ENCODE measurements around the gene ZACN.

DNA sequence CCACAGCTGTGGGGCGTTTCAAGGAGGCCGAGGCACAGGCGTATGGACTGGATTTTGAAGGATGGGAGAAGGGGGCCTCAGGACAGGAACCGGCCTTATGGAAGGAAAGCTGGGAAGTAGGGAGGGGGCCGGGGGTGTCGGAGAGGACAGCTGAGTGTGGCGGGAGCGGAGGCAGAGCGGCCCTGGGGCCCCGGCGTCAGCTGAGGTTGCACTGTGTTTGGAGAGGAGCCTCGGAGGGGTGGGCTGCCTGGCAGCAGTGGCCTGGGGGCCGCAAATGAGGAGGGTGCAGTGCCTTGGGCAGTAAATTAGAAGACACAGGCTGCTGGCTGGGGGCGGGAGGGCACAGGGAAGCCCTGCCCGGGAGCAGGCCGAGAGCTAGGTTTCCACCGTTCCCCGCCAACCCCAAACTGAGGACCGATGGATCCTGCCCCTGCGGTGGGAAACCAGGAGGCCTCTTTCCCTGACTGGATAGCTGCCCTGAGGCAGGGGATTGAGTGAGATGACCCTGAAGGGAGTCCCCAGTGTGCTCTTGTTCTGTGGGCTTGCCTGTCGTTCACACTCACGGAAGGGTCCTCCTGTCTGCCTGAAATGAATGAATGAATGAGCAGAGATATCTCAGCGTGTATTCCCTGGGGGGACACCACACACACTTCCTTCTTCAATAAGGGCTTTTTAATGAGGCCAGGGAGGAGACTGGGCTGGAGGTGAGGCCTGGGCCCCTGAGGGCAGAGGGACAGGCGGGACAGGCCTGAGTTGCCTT is 43.6 kb downstream of the ZACN start:
- TF ChIP-seq, protein P1, sequence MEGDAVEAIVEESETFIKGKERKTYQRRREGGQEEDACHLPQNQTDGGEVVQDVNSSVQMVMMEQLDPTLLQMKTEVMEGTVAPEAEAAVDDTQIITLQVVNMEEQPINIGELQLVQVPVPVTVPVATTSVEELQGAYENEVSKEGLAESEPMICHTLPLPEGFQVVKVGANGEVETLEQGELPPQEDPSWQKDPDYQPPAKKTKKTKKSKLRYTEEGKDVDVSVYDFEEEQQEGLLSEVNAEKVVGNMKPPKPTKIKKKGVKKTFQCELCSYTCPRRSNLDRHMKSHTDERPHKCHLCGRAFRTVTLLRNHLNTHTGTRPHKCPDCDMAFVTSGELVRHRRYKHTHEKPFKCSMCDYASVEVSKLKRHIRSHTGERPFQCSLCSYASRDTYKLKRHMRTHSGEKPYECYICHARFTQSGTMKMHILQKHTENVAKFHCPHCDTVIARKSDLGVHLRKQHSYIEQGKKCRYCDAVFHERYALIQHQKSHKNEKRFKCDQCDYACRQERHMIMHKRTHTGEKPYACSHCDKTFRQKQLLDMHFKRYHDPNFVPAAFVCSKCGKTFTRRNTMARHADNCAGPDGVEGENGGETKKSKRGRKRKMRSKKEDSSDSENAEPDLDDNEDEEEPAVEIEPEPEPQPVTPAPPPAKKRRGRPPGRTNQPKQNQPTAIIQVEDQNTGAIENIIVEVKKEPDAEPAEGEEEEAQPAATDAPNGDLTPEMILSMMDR (IDR thresholded peaks at IDR 0.05): no peak
- no peak for TF ChIP-seq POLR2A (IDR thresholded peaks at IDR 0.05; ENCODE audit: low read depth)
